HG03558 (cell line): ENCODE data around the gene PACS2.

Source experiments
- ATAC-seq: cut with Tn5 transposase; IDR thresholded peaks from one replicate; pipeline ENCODE4 v1.9.1; 2021; ENCODE audit warnings: moderate number of reproducible peaks; ENCODE audit not compliant: unreplicated experiment; ENCODE audit errors: extremely low read depth

Gene PACS2

DNA sequence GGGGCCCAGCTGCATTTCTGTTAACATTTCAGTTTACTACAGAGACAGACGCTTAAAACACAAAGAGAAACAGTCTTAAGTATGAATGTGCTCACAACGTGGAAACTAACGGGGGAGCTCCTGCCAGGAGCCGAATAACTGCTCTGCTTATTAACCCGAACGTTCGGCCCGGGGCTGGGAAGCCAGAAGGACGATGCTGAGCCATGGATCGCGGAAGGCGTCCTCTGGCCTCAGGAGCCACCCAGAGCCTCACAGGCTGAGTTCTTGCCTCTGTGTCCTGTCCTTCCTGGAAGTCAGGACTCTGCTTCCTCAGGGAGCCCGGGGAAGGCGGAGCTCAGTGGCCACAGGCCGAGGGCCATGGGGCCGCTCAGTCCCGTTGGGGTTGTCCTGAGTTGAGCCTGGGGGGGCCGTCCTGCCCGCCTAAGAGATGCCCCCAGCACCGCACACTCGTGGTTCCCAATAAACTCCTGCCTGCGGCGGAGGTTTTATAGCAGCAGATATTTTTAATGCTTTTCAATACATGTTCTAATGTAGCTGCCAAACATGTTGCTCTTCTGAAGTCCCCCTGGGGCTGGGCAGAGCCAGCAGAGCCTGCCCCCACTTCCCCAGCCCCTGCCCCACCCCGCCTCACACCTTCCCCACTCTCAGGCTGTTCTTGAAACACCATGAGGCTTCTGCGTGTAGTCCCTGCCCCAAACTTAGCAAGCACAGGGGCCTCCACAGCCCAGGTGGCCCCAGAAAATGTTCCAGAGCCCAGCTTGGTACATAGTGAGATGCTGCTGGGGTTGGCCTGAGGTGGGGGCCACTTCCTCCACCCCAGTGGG lies 80.4 kb downstream of the PACS2 start:
- no peak for ATAC-seq

DNA sequence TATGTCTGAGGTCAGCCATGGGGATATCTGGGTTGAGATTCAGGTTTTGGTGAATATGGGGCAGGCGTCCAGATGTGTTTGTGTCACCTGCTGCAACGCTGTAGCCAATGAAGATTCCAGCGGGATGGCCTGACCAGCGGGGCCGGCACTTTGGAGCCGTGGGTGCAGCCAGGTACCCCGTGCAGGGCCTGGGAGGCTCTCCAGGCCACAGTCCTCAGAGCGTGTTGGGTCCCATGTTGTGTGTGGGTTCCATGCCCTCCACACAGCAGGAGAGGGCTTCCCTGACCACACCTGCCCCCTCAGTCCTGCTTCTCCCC lies 80.9 kb downstream of the PACS2 start:
- no peak for ATAC-seq

DNA sequence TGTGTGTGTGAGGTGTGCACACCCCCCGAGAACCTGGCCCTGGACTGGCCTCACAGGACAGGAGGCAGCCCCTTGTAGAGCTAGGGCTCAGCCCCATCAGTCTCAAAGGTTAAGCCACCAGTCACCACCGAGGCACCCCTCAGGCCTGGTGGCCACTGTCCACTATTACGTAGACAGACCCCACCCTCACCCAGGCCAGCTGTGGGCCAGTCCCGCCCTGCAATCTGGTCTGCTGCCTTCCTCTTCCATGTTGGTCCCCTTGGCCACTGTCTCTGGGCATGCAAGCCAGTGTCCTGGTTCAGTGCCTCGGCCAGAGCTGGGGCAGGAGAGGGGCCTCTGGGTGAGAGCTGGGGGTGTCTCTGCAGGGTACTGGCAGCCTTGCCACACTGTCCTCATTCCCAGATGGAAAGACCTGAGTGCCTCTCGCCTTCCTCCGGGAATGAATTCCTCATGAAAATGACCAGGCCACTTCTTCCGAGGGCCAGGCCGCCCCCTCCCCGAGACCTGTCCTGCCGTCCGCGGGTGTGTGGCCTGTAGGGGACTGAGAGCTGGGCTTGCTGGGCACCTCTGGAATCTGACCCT lies 82.9 kb downstream of the PACS2 start:
- no peak for ATAC-seq

DNA sequence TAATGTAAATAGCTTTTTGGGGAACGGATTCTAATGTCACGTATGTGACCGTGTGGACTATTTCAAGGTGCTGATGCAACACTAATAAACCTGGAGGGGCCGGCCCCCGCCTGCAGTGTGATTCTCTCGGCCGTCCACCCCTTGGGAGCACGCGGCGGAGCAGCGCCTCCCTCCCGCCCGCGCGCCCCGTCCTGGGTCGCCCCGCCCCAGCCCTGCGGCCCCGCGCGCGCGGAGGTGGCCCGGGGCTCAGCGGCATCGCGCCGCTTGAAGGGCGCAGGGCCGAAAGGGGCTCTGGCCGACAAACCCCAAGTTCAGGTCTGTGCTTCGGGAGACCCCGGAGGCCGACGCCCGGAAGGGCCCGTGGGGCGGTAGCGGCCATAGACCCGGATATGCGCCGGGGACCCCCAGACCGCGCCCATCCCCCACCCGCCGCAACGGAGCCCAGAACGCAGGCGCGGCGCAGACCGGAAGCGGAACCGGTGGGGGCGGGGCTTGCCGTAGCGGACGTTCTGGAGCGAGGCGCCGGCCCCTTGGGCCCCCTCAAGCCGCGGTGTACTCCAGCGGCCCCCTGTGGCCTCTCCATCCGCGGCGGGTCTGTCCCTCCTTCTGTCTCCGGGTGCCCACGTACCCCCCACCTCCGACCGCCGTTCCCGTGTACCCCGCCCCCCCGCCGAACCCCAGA lies 83.6 kb downstream of the PACS2 start, which contains the start of gene TEX22:
TSS of gene TEX22 (plus strand) at position 495 of the 682 bp plus-strand sequence. CDS start 803 bp downstream, outside the sequence.
- peak; percentile 49 for ATAC-seq

DNA sequence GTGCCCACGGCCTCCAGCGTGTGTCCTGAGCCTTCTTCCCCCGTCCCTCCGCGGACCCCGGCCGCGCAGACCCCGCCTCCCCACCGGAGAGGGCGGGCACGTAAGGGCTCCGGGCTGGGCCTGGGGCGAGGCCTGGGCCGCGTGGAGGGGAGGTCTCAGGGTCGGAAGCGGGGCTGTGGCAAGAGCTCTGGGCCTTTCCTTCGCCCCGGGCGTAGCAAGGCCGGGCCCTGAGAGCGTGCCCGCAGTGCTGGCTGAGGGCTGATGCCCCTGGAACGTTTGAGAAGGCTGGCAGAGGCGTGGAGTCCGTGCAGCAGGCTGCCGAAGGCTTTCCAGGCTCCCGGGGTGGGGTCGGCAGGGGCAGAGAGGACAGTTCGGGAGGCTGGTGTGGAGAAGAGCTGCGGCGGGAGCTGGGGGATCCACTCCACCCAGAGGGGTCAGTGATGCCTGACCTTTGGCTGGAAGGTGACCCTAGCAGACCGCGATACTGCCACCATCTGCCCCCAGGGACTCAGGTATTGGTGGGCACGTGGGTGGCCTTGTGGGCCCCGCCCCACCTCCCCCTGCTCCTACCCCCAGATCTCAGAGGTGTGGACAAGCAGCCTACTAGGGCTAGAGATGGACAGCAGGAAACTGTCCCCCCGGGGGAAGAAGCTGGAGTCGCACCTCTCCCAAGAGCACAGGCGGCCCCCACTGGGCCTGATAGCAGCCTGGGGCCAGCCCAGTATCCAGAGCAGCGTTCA lies 84.3 kb downstream of the PACS2 start:
- ATAC-seq: no peak

DNA sequence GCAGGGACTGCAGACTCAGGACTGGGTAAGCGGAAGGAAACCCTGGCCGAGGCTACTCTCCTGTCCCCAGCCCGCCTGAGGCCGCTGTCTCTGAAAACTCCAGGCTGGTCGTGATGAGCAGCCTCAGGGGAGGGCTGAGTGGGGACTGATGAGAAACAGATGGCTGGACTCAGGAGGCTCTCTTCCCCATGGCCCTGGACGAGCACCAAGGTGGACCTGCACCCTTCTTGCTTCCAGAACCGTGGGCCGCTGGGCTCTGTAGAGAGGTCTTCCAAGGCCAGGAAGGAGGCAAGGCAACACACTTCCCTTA lies 84.9 kb downstream of the PACS2 start:
- ATAC-seq: no peak

DNA sequence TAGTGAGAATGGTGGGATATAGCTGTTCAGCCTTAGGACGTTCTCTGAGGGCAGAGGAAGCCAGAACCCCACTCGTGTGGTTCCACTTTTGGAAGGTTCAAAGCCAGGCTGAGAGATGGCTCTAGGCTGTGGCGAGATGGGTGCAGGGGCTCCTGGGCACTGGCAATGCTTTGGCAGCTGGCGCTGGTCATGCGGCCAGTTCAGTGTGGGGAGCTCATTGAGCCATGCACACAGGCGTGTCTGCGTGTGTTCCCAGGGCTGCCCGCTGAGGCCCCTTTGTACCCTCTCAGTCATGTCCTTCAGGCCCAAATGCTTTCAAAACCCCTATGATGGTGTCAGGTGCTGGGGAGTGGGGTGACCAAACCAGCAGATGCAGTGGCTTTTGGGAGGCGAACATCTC lies 85.5 kb downstream of the PACS2 start:
- no peak for ATAC-seq

DNA sequence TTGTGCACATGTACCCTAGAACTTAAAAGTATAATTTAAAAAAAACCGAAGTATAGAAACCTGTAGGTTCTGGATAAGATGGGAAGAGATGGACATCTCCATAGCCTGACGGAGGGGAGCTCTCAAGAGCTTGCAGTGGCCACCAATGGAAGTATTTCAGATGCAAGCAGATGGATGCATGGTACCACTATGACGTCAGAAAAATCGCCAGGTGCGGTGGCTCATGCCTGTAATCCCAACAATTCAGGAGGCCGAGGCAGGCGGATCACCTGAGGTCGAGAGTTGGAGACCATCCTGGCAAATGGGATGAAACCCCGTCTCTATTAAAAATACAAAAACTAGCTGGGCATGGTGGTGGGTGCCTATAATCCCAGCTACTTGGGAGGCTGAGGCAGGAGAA lies 87.2 kb downstream of the PACS2 start:
- ATAC-seq: no peak

DNA sequence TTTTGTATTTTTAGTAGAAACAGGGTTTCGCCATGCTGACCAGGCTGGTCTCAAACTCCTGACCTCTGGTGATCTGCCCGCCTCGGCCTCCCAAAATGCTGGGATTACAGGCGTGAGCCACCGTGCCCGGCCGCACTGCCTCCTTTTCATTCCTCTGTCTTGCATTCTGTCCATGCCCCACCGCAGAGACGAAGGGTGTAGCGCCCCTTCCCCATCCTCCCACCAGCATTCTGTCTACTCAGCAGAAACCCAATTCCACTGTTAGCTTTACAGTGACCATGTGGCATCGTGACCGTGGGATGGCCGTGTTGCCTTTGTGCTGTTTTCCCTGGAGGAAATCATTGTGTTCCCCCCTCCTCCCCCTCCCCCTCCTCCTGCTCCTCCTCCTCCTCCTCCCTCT lies 94.0 kb downstream of the PACS2 start:
- ATAC-seq: no peak

DNA sequence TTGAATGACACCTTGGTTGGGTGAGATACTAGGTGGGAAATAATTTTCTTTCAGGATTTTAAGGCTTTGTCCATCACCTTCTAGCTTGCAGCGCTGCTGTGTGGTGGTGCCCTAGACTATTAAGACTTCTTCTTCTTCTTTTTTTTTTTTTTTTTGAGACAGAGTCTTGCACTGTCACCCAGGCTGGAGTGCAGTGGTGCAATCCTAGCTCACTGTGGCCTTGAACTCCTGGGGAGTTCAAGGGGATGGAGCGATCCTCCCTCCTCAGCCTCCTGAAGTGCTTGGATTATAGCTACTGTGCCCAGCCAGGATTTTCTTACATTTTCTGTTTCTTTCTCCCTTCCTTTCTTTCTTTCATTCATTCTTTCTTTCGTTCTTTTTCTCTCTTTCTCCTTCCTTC lies 94.8 kb downstream of the PACS2 start:
- ATAC-seq: no peak

DNA sequence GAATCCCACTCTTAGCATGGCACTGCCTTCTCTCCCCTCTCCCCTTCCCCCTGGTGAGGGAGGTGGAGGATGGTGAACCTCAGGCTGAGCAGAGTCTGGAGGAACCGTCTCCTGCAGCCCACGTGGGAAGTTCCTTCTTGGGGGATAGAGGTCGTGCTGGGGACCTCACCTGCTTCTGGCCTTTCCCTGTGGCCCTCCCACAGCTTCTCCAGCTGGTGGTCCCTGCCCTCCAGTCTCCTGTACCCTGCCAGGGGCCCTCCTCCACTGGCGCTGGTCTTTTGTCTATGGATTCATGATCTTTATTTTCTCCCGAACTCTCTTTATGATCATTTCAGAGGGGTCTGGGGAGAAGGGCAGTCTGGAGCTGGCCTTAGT lies 96.1 kb downstream of the PACS2 start:
- ATAC-seq: no peak

DNA sequence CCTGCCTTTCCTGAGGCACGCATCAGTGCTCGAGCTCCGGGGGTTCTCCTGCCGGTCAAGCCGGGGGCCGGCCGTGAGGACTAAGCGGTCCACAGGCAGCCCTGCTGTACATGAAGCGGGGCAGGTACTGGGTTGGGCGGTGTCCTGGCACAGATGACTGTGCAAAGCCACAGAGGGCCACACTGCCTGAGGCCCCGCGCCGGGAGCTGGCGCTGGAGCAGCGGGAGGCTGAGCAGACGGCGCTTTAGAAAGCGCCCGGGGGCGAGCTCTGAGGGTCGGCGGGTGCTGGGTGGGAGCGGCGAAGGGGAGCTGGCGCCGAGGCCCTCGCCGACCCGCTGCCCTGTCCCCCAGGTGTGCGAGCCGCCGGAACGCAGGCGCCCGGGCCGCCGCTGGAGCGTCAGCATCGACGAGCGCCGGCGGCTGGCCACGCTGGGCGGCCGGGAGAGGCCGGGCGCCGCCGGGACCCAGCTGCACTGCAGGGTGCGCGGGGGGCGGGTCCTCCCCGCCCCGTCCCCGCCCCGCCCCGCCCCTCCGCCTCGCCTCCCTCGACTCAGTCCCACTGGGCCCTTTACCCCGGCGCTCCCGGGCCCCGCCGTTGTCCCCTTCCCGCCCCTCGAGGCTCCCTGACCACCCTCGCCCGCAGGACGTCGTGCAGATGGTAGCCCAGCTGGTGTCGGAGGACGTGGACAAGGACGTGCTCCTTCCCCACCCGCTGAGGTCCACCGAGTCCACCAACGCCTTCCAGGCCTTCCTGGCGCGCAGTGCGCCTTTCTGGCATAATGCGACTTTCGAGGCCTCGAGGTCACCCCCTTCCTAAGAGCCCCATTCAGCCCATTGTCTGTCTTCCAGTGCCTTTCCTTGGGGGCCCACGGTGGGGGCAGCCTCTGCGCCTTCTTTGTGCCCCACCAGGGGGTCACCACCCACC lies 96.7 kb downstream of the PACS2 start:
- no peak for ATAC-seq

DNA sequence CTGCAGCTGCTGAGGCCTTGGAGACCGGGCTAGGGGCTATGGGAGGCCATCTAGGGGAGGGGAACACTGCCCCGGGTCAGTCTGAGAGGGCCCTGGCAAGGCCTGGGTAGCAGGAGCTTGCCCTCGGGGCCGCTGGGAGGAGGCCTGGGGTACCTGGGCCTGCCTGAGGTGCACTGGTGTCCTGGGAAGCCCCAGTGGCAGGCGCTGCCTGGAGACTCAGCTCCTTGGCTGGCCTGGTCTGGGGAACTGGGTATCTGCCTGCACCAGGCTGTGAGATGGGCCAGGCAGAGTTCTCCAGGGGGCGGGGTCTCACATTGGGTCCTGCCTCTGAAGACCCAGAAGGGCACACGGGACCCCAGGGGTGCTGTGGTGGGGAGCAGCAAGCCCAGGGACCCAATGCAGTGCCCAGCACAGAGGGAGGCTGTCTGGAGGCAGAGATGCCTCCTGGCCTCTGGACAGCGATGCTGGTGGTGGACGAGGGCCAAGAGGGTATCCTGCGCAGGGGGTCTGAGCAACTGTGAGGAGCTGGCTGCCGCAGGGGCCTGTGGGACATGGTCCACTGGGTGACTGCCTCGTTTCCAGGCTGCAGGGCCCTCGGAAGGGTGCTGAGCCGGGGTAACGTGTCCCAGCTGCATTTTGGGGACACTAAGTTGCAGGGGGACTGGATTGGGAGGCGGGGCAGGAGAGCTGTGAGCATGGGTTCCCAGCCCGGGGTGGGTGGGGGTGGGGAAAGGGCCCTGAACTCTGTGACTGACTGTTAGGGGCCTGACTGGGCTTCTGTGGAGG lies 97.6 kb downstream of the PACS2 start:
- ATAC-seq: no peak

DNA sequence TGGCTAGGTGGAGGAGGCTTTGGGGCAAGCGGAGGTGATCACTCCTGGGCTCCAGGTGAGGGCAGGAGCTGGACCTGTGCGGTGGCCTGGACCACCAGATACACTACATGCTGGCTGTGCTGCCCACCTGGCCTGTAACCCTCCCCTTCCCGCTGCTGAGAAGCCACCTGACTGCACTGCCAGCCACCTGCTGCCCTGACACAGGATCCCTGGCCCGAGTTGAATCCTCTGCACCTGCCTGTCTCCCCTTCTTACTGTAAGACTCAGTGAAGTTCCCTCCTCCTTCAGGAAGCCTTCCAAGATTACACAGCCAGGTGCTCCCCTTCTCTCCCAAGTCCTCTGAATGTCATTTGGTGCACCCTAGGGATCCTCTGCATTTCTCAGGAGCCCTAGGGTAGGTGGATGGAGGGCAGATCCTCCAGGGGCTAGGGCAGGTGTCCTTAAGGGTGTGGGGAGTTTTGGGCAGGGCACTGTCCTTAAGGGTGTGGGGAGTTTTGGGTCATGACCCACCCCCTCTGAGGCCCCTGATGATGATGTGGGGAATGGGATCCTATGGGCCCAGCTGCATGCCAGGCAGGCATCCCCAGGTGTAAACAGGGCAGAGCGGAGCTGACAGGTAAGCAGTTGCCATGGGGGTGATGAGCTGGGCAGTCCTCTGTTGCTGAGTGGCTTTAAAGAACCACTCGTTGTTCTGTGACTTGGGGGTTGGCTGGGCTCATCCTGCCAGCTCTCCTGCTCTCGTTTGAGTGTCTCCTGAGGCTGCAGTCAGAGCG lies 98.4 kb downstream of the PACS2 start:
- no peak for ATAC-seq

DNA sequence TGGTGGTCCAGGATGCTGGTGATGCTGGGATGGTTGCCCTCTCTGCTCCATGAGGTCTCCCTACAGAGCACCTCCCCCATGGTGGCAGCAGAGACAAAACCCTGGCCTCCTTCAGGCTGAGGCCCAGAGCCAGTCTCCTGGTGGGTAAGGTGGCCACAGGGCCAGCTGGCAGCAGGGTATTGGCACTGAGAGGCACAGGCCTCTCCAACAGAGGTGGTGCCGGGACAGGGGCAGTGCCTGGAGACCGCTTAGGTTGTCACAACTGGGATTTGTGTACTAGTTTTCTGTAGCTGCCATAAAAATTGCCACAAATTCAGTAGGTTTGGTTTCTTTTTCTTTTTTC lies 99.0 kb downstream of the PACS2 start:
- ATAC-seq: no peak

DNA sequence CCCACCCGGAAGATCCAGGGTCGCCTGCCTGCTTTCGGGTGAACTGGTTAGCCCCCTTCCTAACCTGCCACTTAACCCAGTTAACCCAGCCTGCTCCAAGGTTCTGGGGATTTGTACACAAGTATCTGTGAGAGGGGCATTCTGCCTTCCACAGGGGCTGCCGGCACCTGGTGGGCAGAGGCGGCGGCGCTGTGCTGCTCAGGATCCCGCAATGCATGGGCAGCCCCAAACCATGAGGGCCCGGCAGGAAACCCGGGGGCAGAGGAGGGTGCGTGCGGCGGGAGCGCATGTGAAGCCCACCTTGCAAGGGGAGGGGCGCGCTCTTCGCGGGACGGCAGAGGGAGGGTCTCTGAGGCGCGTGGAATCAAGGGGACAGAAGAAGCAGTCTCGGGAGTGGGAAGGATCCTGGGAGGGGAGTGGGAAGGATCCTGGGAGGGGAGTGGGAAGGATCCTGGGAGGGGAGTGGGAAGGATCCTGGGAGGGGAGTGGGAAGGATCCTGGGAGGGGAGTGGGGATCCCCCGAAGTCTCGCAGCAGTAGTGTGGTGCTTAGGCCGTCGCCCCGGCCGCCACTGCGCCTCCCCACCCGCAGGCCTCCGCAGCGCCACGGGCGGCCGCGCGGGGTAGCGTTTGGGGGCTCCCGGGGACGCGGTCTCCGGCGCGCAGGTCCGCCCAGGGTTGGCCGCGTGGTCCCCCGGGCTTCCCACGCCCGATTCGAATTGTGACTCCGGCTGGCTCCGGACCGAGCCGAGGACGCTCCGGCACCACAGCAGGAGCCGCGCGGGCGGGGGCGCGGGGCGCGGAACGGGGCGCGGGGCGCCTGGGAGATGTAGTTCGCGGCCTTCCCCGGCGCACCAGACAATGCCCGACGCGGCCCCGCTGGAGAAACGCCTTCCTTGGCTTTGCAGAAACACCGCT lies 100.2 kb downstream of the PACS2 start:
- no peak for ATAC-seq

DNA sequence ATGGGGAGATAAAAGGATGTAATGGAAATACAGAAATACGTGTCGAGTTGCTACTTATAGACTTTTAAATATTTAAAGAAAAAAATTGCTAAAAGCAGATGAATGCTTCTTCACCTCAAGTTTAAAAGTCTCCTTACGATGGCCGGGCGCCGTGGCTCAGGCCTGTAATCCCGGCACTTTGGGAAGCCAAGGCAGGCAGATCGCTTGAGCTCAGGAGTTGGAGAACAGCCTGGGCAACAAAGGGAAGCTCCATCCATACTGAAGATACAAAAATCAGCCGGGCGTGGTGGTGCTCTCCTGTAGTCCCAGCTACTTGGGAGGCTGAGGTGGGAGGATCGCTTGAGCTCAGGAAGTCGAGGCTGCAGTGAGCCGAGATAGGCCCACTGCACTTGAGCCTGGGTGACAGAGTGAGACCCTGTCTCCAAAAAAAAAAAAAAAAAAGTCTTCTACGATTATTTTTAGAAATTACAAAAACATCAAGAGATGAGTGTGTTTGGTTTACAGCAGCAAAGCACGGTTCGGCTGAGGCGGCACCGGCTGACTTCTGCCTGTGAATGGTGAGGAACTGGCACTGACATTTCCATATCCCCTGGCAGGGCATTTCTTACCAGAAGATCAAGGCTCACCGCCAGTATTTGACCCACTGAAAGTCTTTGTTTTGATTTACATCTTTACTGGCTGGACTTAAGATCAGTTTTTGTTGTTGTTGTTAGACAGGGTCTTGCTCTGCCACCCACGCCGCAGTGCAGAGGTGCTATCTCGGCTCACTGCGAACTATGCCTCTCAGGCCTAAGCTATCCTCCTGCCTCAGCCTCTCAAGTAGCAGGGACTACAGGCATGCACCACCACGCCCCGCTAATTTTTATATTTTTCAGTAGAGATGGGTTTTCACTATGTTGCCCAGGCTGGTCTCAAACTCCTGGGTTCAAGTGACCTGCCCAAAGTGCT lies 101.2 kb downstream of the PACS2 start:
- ATAC-seq: no peak
